Upper lobe of left lung (tissue), 6 donors: ENCODE measurements around the gene RAB11B. TPM values are rescaled to one million over a fixed set of nuclear protein-coding genes. Genes with fewer than 3 reads are reported as not detected.

Source experiments
- ATAC-seq, 2 donors: fragments of 200-7000 bp; cut with Tn5 transposase; one replicate each; pipeline ENCODE4 v1.9.1; 2022; ENCODE audit warnings: mild to moderate bottlenecking in 2 of 2, moderate library complexity in 2 of 2; ENCODE audit not compliant: low FRiP score in 2 of 2
- DNase-seq, 2 donors: peaks; one replicate each; pipeline ENCODE4 v3.0.0-alpha.2; 2019 to 2020
- H3K27ac ChIP-seq, 4 donors: fragments of 200-600 bp; sonication (generic); one replicate each; pipeline ENCODE4 v1.5.1; 2016 to 2019
- H3K27me3 ChIP-seq, 4 donors: fragments of 200-600 bp; sonication (generic); one replicate each; pipeline ENCODE4 v1.5.1; 2017 to 2019
- H3K36me3 ChIP-seq, 4 donors: fragments of 200-600 bp; sonication (generic); one replicate each; pipeline ENCODE4 v1.5.1; 2016 to 2019
- H3K4me1 ChIP-seq, 4 donors: fragments of 200-600 bp; sonication (generic); one replicate each; pipeline ENCODE4 v1.5.1; 2018 to 2019
- H3K4me3 ChIP-seq, 4 donors: fragments of 200-600 bp; sonication (generic); one replicate each; pipeline ENCODE4 v1.5.1; 2017 to 2019; ENCODE audit warnings: mild to moderate bottlenecking in 2 of 4, moderate library complexity in 1 of 4
- H3K9me3 ChIP-seq, 4 donors: fragments of 200-600 bp; sonication (generic); one replicate each; pipeline ENCODE4 v1.5.1; 2018 to 2019
- EP300 ChIP-seq, 4 donors: sonication (generic); formaldehyde crosslinking; IDR thresholded peaks; one replicate each; pipeline ENCODE4 v1.5.1; 2017; ENCODE audit warnings: antibody characterized with exemption in 4 of 4, control low read depth in 2 of 4
- POLR2A ChIP-seq, 4 donors: fragments of 450-650 bp; IDR thresholded peaks; one replicate each; pipeline ENCODE4 v1.5.1; 2016 to 2017; ENCODE audit warnings: antibody characterized with exemption in 4 of 4, mild to moderate bottlenecking in 2 of 4
- POLR2AphosphoS5 ChIP-seq, 2 donors: sonication (generic); formaldehyde crosslinking; IDR thresholded peaks; one replicate each; pipeline ENCODE4 v1.5.1; 2017; ENCODE audit warnings: antibody characterized with exemption in 2 of 2
- WGBS, 2 donors: methylation state at CpG; one replicate each; pipeline ENCODE4 v1.1.5; 2017 to 2018; 5-methylcytosine and 5-hydroxymethylcytosine counted together
- total RNA-seq, 6 donors: library from RNA; depleted of rRNA in 4 of 6; stranded (reverse); fragments of >200 nt in 4 of 6; gene quantifications; one replicate each; pipeline versions ENCODE4 v1.1.0 to v1.2.1, GENCODE V29; 2016 to 2021
- TF ChIP-seq, protein P1 (sequence below), 6 experiments: fragments of 450-650 bp in 4 of 6; fragments of 200-600 bp in 2 of 6; sonication (generic) in 2 of 6; IDR thresholded peaks; one replicate each; pipeline ENCODE4 v1.5.1; 2016 to 2019; ENCODE audit warnings: antibody characterized with exemption in 6 of 6
- donor health status: DM: no; HTN: no; CAD: no; lungs with moderate emphysema.
- donor health status: DM: no; HTN: yes; CAD: no; lungs with severe emphysema.

Gene RAB11B
- total RNA-seq, 6 donors from 2014 or later = 55.0 to 158 (median 130) TPM

DNA sequence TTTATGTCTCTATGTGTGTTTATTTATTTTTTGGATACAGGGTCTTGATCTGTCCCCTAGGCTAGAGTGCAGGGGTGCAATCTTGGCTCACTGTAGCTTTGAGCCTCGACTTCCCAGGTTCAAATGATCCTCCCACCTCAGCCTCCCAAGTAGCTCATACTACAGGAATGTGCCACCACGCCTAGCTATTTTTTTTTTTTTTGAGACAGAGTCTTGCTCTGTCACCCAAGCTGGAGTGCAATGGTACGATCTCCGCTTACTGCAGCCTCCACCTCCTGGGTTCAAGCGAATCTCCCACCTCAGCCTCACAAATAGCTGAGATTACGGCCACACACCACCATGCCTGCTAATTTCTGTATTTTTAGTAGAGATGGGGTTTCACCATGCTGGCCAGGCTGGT, 31.2 kb upstream of the RAB11B start:
- DNase-seq = no peak
- Histone ChIP-seq H3K27ac (no peak overlapping the region), H3K9me3 (peaks cover 0 to 4% (median 0%) of the 10 kb centered on the region in 4 donors), H3K27me3 (no peaks in the 10 kb centered on the region), H3K4me3 (no peak overlapping the region), H3K4me1 (peaks cover 42 to 51% (median 43%) of the 10 kb centered on the region in 4 donors), H3K36me3 (no peaks in the 10 kb centered on the region)
- 89% methylated on average over 6 of the region's 6 CpGs for WGBS, 2 donors
- ATAC-seq = no peak
- no peak for TF ChIP-seq POLR2AphosphoS5 (IDR thresholded peaks at IDR 0.05)
- TF ChIP-seq, protein P1, sequence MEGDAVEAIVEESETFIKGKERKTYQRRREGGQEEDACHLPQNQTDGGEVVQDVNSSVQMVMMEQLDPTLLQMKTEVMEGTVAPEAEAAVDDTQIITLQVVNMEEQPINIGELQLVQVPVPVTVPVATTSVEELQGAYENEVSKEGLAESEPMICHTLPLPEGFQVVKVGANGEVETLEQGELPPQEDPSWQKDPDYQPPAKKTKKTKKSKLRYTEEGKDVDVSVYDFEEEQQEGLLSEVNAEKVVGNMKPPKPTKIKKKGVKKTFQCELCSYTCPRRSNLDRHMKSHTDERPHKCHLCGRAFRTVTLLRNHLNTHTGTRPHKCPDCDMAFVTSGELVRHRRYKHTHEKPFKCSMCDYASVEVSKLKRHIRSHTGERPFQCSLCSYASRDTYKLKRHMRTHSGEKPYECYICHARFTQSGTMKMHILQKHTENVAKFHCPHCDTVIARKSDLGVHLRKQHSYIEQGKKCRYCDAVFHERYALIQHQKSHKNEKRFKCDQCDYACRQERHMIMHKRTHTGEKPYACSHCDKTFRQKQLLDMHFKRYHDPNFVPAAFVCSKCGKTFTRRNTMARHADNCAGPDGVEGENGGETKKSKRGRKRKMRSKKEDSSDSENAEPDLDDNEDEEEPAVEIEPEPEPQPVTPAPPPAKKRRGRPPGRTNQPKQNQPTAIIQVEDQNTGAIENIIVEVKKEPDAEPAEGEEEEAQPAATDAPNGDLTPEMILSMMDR (IDR thresholded peaks at IDR 0.05) = no peak

DNA sequence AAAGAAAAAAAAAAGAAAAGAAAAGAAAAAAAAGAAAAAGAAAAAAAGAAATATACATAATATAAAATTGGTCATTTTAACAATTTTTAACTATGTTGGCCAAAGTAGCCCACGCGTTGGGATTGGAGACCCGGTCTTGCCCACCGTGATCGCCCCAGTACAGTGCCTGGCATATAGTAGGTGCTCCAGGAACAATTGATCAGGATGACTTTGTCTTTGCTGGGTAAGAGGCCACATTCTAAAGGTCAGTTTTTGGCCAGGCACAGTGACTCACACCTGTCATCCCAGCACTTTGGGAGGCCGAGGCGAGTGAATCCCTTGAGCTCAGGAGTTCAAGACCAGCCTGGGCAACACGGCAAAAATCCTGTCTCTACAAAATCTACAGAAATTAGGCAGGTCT, 30.0 kb upstream of the RAB11B start:
- peaks cover 0 to 4% (median 0%) of the 10 kb centered on the region in 4 donors for H3K9me3 ChIP-seq
- H3K36me3 ChIP-seq = no peaks in the 10 kb centered on the region
- 82 to 94% methylated on average over 8 of the region's 8 CpGs for WGBS, 2 donors
- DNase-seq = no peak
- no peak for TF ChIP-seq EP300 (IDR thresholded peaks at IDR 0.05)
- no peak for TF ChIP-seq POLR2AphosphoS5 (IDR thresholded peaks at IDR 0.05)
- TF ChIP-seq POLR2A (IDR thresholded peaks at IDR 0.05) = no peak
- TF ChIP-seq, protein P1 (IDR thresholded peaks at IDR 0.05) = no peak
- ATAC-seq = no peak
- no peak overlapping the region for H3K4me3 ChIP-seq
- peaks cover 36 to 53% (median 45%) of the 10 kb centered on the region in 4 donors for H3K4me1 ChIP-seq
- H3K27me3 ChIP-seq = peaks cover 0 to 3% (median 1%) of the 10 kb centered on the region in 4 donors
- no peak overlapping the region for H3K27ac ChIP-seq

DNA sequence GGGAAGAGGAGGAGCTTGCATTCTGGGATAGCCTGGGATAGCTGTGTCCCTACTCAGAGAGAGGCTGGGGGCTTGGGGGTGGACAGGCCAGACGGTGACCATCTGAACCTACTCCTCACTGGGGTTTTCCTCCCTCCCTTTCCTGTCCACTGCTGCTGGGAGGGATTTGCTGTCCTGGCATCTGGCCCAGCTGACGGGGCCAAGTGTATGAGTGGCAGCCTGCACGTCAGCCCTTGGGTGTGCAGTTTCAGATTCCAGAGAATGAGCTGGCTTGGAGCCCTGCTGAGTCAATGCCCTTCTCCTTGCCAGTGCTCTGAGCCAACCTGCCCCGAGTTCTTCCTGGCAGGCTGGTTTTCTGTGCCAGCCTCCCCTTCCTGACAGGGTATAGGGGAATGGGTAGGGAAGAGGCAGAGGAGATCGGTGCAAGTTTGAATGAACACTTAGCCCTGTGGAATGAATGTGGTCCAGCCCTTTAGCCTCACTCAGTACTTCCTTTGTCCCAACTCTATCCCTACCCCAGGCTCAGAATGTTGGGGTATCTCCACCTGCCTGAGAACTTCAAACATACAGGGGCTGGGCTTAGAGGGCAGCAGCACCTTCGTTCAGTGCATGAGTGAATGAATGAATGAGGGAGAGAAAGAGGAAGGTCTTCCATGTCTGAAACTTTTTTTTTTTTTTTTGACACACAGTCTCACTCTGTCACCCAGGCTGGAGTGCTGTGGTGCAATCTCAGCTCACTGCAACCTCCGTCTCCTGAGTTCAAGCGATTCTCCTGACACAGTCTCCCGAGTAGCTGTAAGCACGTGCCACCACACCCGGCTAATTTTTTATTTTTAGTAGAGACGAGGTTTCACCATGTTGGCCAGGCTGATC, 28.0 kb upstream of the RAB11B start:
- Histone ChIP-seq H3K9me3 (no peaks in the 10 kb centered on the region), H3K27ac (peak overlapping the region; percentile 70 to 91 (median 83)), H3K36me3 (no peaks in the 10 kb centered on the region), H3K4me1 (peaks cover 38 to 60% (median 50%) of the 10 kb centered on the region in 4 donors), H3K4me3 (no peak overlapping the region), H3K27me3 (peaks cover 0 to 3% (median 1%) of the 10 kb centered on the region in 4 donors)
- peak; percentile 82 to 92 for ATAC-seq
- WGBS, 2 donors = 15 to 19% methylated on average over 10 to 12 of the region's 12 CpGs
- TF ChIP-seq POLR2AphosphoS5 (IDR thresholded peaks at IDR 0.05) (peak; percentile 93 to 97), POLR2A (IDR thresholded peaks at IDR 0.05) (peak in 1 of 4 donors; percentile 23), EP300 (IDR thresholded peaks at IDR 0.05) (peak in 3 of 4 donors; percentile 74 to 97 (median 79))
- TF ChIP-seq, protein P1 (IDR thresholded peaks at IDR 0.05) = no peak
- peak; percentile 86 to 97 for DNase-seq

DNA sequence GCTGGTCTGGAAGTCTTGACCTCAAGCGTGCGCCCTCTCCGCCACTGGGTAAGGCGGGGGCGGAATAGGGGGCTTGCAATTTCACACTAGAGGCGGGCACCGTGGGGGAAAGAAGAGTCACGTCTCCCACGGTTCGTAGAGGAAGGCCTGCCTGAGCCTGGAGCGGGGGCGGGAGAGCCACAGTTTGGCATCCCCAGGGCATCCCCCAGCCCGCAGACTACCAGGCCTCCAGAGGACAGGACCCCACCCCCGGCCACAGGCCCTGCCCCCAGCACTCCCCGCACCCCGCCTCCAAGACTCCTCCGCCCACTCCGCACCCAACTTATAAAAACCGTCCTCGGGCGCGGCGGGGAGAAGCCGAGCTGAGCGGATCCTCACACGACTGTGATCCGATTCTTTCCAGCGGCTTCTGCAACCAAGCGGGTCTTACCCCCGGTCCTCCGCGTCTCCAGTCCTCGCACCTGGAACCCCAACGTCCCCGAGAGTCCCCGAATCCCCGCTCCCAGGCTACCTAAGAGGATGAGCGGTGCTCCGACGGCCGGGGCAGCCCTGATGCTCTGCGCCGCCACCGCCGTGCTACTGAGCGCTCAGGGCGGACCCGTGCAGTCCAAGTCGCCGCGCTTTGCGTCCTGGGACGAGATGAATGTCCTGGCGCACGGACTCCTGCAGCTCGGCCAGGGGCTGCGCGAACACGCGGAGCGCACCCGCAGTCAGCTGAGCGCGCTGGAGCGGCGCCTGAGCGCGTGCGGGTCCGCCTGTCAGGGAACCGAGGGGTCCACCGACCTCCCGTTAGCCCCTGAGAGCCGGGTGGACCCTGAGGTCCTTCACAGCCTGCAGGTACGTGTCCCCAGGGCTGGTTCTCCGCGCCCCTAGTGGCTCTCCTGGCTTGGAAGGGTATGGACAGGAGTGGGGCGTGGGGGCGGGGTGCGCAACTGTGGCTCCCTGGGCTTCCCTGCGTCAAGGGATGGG, 26.1 kb upstream of the RAB11B start, which contains the start of gene ANGPTL4:
Gene ANGPTL4 (plus strand): TSS at position 353 of the 969 bp plus-strand sequence. CDS start 167 bp downstream, at position 520.
- peak; percentile 38 to 76 for ATAC-seq
- TF ChIP-seq, protein P1 (IDR thresholded peaks at IDR 0.05) = peak in 3 of 6 experiments; percentile 19 to 37 (median 26)
- TF ChIP-seq POLR2AphosphoS5 (IDR thresholded peaks at IDR 0.05) (peak; percentile 74 to 83), POLR2A (IDR thresholded peaks at IDR 0.05) (peak; percentile 27 to 66 (median 48)), EP300 (IDR thresholded peaks at IDR 0.05) (no peak)
- peak within 1 kb of the TSS; percentile 70 to 91 (median 83) for H3K27ac ChIP-seq
- no peaks in the 10 kb centered on the region for H3K36me3 ChIP-seq
- no peaks in the 10 kb centered on the region for H3K9me3 ChIP-seq
- H3K4me1 ChIP-seq = peaks cover 53 to 77% (median 67%) of the 10 kb centered on the region in 4 donors
- peak; percentile 31 to 87 for DNase-seq
- 1 to 3% methylated on average over 17 to 62 of the region's 81 CpGs for WGBS, 2 donors
- peaks cover 0 to 3% (median 1%) of the 10 kb centered on the region in 4 donors for H3K27me3 ChIP-seq
- H3K4me3 ChIP-seq = peak within 1 kb of the TSS; percentile 39 to 63 (median 51)
